Amniotic epithelial cell (primary cell): ENCODE data around the gene BCL2.

ENCODE experiments used
- DNase-seq: peaks from one replicate; pipeline ENCODE4 v3.0.0-alpha.2; 2010; ENCODE audit warnings: low read depth

Gene BCL2

GRCh38 chr18:63309422-63309821 is 10.1 kb downstream of the BCL2 start:
- no peak for DNase-seq

GRCh38 chr18:63307551-63308200 is 11.9 kb downstream of the BCL2 start:
- no peak for DNase-seq

GRCh38 chr18:63306819-63307550 is 12.6 kb downstream of the BCL2 start:
- DNase-seq, result no peak

- DNase-seq, result no peak
Observed at GRCh38 chr18:63306249-63306648, 13.3 kb downstream of the BCL2 start.

- DNase-seq, result no peak
Observed at GRCh38 chr18:63303547-63303946, 16.0 kb downstream of the BCL2 start.

GRCh38 chr18:63302636-63303405 is 16.7 kb downstream of the BCL2 start:
- DNase-seq, result no peak

- DNase-seq, result no peak
Observed at GRCh38 chr18:63302220-63302619, 17.3 kb downstream of the BCL2 start.

- DNase-seq, result no peak
Observed at GRCh38 chr18:63301434-63301833, 18.1 kb downstream of the BCL2 start.

GRCh38 chr18:63299837-63300745 is 19.5 kb downstream of the BCL2 start:
- peak; percentile 28 for DNase-seq

GRCh38 chr18:63298400-63299365 is 20.9 kb downstream of the BCL2 start:
- DNase-seq, result no peak

- DNase-seq, result no peak
Observed at GRCh38 chr18:63297687-63298399, 21.7 kb downstream of the BCL2 start.

GRCh38 chr18:63293935-63294334 is 25.6 kb downstream of the BCL2 start:
- no peak for DNase-seq

- no peak for DNase-seq
Observed at GRCh38 chr18:63292831-63293683, 26.5 kb downstream of the BCL2 start.

- no peak for DNase-seq
Observed at GRCh38 chr18:63291278-63291677, 28.3 kb downstream of the BCL2 start.

GRCh38 chr18:63290821-63291200 is 28.8 kb downstream of the BCL2 start:
- peak; percentile 21 for DNase-seq

GRCh38 chr18:63290166-63290820 is 29.3 kb downstream of the BCL2 start:
- no peak for DNase-seq

GRCh38 chr18:63288311-63288710 is 31.3 kb downstream of the BCL2 start:
- DNase-seq, result no peak

- DNase-seq, result no peak
Observed at GRCh38 chr18:63287691-63288220, 31.8 kb downstream of the BCL2 start.
